Astrocyte (in vitro differentiated cells and primary cell): Measurements from ENCODE around the gene ASB13. TPM values are rescaled to one million over a fixed set of nuclear protein-coding genes. Genes with fewer than 3 reads are reported as not detected.

ENCODE experiments used
- DNase-seq: peaks from one replicate; pipeline ENCODE4 v3.0.0-alpha.2; 2010; ENCODE audit warnings: low read depth
- FAIRE-seq: peaks from 2 replicates; lab custom pipeline; 2011; peaks lifted over from hg19 to GRCh38; lab: Jason Lieb, UNC
- H2AFZ ChIP-seq: 2 replicates; pipeline ENCODE4 v1.6.0; 2012; ENCODE audit warnings: low read depth, low read length, inconsistent platforms
- H3K27ac ChIP-seq: 2 replicates; pipeline ENCODE4 v1.5.1; 2011; ENCODE audit warnings: low read depth, low read length, inconsistent platforms
- H3K27me3 ChIP-seq: 2 replicates; pipeline ENCODE4 v1.6.0; 2011; ENCODE audit warnings: low read length, inconsistent platforms; ENCODE audit not compliant: insufficient read depth
- H3K36me3 ChIP-seq: 2 replicates; pipeline ENCODE4 v1.5.1; 2011; ENCODE audit warnings: low read length, inconsistent platforms; ENCODE audit not compliant: insufficient read depth
- H3K4me1 ChIP-seq: 2 replicates; pipeline ENCODE4 v1.5.1; 2011; ENCODE audit warnings: low read length, inconsistent platforms; ENCODE audit not compliant: insufficient read depth
- H3K4me2 ChIP-seq: 2 replicates; pipeline ENCODE4 v1.6.0; 2012; ENCODE audit warnings: low read length, inconsistent platforms
- H3K4me3 ChIP-seq: 2 replicates; pipeline ENCODE4 v1.5.1; 2011; ENCODE audit warnings: low read depth, mild to moderate bottlenecking, low read length, inconsistent platforms; ENCODE audit not compliant: insufficient read depth
- H3K79me2 ChIP-seq: 2 replicates; pipeline ENCODE4 v1.6.0; 2012; ENCODE audit warnings: mild to moderate bottlenecking, low read length, inconsistent platforms; ENCODE audit not compliant: insufficient read depth
- H3K9ac ChIP-seq: 2 replicates; pipeline ENCODE4 v1.6.0; 2012; ENCODE audit warnings: mild to moderate bottlenecking, low read length, inconsistent platforms
- H3K9me3 ChIP-seq: 2 replicates; pipeline ENCODE4 v1.5.1; 2012; ENCODE audit warnings: low read depth, mild to moderate bottlenecking, low read length, inconsistent platforms; ENCODE audit not compliant: insufficient read depth
- H4K20me1 ChIP-seq: 2 replicates; pipeline ENCODE4 v1.6.0; 2012; ENCODE audit warnings: low read length, inconsistent platforms; ENCODE audit not compliant: insufficient read depth
- H3K27ac Mint-ChIP-seq: one replicate; pipeline ENCODE4 v1.8.0; 2021; ENCODE audit warnings: mild to moderate bottlenecking, mixed read lengths; ENCODE audit not compliant: unreplicated experiment
- H3K27me3 Mint-ChIP-seq: one replicate; pipeline ENCODE4 v1.8.0; 2021; ENCODE audit warnings: low read depth, mixed read lengths; ENCODE audit not compliant: unreplicated experiment
- H3K36me3 Mint-ChIP-seq: one replicate; pipeline ENCODE4 v1.8.0; 2021; ENCODE audit warnings: low read depth, mixed read lengths; ENCODE audit not compliant: unreplicated experiment
- H3K4me1 Mint-ChIP-seq: one replicate; pipeline ENCODE4 v1.8.0; 2021; ENCODE audit warnings: low read depth, mixed read lengths; ENCODE audit not compliant: unreplicated experiment
- H3K4me3 Mint-ChIP-seq: one replicate; pipeline ENCODE4 v1.8.0; 2021; ENCODE audit warnings: mild to moderate bottlenecking, moderate library complexity, mixed read lengths; ENCODE audit not compliant: unreplicated experiment
- H3K9me3 Mint-ChIP-seq: one replicate; pipeline ENCODE4 v1.8.0; 2021; ENCODE audit warnings: mild to moderate bottlenecking, mixed read lengths; ENCODE audit not compliant: unreplicated experiment
- CTCF ChIP-seq: IDR thresholded peaks from 2 replicates; pipeline ENCODE4 v1.5.1; 2011; ENCODE audit warnings: low read depth, mild to moderate bottlenecking, inconsistent platforms, low read length, moderate library complexity; ENCODE audit not compliant: insufficient read depth
- EZH2 ChIP-seq: IDR thresholded peaks from 2 replicates; pipeline ENCODE4 v1.6.1; 2012; ENCODE audit warnings: mild to moderate bottlenecking, low read length, inconsistent platforms; ENCODE audit not compliant: insufficient read depth
- total RNA-seq: library from RNA; stranded (reverse); gene quantifications from 2 replicates; pipeline ENCODE4 v1.2.1, GENCODE V29; 2021

Gene ASB13
- total RNA-seq, 1 donor from 2014 or later, result 4.8 TPM

- peaks cover 13% of the 10 kb centered on the region for H3K27me3 Mint-ChIP-seq
- peak overlapping the region; percentile 76 for H3K9ac ChIP-seq
Measured at GRCh38 chr10:5666841-5667630, 641 bp upstream of the ASB13 start.

GRCh38 chr10:5665373-5666007, 905 bp downstream of the ASB13 start:
- Histone ChIP-seq H2AFZ (peak overlapping the region; percentile 98), H3K9ac (peak overlapping the region; percentile 76), H3K79me2 (no peaks in the 10 kb centered on the region), H3K4me3 (peak overlapping the region; percentile 68), H3K9me3 (no peaks in the 10 kb centered on the region), H3K27ac (no peak overlapping the region), H3K27me3 (peaks cover 5% of the 10 kb centered on the region), H3K4me1 (peaks cover 12% of the 10 kb centered on the region), H3K36me3 (no peaks in the 10 kb centered on the region), H4K20me1 (peaks cover under 1% of the 10 kb centered on the region), H3K4me2 (peak overlapping the region; percentile 93)
- no peaks in the 10 kb centered on the region for H3K4me1 Mint-ChIP-seq
- TF ChIP-seq EZH2, result no peak
- TF ChIP-seq CTCF, result no peak
- peaks cover 13% of the 10 kb centered on the region for H3K27me3 Mint-ChIP-seq
- H3K4me3 Mint-ChIP-seq, result peak overlapping the region; percentile 84
- H3K36me3 Mint-ChIP-seq, result no peaks in the 10 kb centered on the region
- no peak for FAIRE-seq
- no peak for DNase-seq
- H3K9me3 Mint-ChIP-seq, result no peaks in the 10 kb centered on the region
- no peak overlapping the region for H3K27ac Mint-ChIP-seq

More at GRCh38 chr10:5666841-5667630, 641 bp upstream of the ASB13 start:
- Mint-ChIP-seq H3K4me3 (peak overlapping the region; percentile 92), H3K4me1 (no peaks in the 10 kb centered on the region), H3K9me3 (peaks cover 5% of the 10 kb centered on the region), H3K36me3 (no peaks in the 10 kb centered on the region), H3K27ac (peak overlapping the region; percentile 55)
- Histone ChIP-seq H3K9me3 (no peaks in the 10 kb centered on the region), H3K27me3 (peaks cover 5% of the 10 kb centered on the region), H4K20me1 (no peaks in the 10 kb centered on the region), H3K27ac (no peak overlapping the region), H3K4me2 (peak overlapping the region; percentile 93), H3K79me2 (no peaks in the 10 kb centered on the region), H3K36me3 (no peaks in the 10 kb centered on the region), H2AFZ (peak overlapping the region; percentile 98), H3K4me3 (peak overlapping the region; percentile 68), H3K4me1 (peaks cover 12% of the 10 kb centered on the region)
- DNase-seq (no peak), FAIRE-seq (no peak)
- TF ChIP-seq EZH2 (no peak), CTCF (no peak)
